NCI-H146 treated with DMSO at 0.1 percent for 48 hours (cell line): ENCODE results near the gene CLEC18B.
"Not testable (repeated sequence)": the region's sequence is repeated elsewhere in the genome, so short reads cannot be mapped to it uniquely, and the experiment has no call there.

Experiments used
- DNase-seq: peaks from one replicate; lab custom pipeline; 2025; ENCODE audit not compliant: unreplicated experiment; lab: John Stamatoyannopoulos, UW

The CLEC18B gene

DNA sequence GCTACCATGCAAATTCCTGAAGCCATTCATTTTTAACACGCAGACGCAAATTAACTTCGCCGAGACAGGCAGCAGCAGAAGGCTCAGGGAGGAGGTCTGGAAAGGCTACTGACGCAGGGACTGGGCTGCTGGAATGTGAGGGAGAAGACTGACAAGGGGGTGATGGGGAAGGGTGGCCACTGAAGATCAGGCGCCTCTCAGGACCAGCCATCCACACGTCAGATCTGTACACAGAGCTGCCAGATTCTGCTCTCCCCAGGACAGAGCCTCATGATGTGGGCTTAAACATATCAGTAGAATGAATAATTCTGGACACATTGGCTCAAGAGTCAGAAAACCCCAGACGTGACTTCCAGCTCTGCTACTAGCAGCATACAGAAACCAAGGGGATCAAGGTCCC, 25.6 kb upstream of the CLEC18B start:
- no peak for DNase-seq

DNA sequence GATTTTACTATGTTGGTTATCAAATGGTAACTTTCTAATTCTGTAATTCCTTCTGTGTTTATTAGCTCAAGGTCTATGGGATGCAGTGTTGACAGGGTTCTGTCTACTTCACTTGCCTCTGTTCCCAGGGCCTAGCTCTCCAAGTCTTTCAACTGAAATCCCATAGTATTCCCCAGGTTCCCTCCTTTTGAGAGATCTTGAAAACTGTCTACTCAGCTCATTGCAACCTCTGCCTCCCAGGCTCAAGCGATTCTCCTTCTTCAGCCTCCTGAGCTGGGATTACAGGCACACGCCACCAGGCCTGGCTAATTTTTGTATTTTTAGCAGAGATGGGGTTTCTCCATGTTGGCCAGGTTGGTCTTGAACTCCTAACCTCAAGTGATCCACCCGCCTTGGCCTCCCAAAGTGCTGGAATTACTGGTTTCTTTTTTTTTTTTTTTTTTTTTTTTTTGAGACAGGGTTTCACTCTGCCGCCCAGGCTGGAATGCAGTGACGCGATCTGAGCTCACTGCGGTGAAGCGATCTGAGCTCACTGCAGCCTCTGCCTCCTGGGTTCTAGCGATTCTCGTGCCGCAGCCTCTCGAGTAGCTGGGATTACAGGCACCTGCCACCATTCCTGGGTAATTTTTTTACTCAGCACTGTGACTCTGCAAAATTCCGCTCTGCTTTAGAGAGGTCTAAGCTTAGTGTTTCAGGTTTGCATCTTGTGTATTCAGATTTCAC, 22.5 kb upstream of the CLEC18B start:
- DNase-seq: not testable (repeated sequence)

DNA sequence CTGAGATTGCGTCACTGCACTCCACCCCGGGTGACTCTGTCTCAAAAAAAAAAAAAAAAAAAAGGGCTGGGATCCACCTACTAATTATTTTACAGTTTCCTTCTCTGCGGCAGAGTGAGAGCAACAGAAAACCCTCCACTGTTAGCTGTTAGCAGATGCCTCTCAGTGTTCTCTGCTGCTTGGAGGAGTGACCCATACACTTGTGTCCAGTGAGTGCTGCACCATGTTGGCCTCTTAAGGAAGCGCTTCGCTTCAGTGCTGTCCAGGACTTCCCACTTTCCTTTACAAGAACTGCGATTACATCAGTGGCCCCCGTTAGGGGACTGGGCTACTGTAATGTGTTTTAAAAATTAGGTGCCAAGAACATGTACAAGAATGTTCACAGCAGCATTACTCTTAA, 18.4 kb upstream of the CLEC18B start:
- no peak for DNase-seq

DNA sequence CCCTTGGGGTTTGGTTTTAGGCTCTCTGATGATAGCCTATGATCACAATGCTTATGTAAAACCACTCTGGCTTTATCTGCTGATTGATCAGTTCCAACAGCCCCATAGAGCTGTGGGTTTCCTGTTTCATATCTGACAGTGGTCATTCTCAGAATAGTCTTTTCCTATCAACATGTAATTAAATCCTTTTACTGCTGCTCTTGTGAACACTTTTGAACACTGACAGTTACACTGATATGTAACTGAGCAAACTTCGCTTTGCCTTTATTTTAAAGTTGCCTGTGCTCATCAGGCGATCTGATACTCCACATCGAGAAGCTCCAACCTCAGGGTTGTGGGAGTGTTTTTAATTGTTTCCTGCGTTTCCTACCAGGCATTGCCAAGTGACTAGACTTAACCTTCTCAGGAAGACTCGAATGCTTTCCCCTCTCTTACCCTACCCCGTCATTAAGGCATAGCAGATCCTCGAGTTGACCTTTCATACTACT, 17.3 kb upstream of the CLEC18B start:
- DNase-seq: no peak

DNA sequence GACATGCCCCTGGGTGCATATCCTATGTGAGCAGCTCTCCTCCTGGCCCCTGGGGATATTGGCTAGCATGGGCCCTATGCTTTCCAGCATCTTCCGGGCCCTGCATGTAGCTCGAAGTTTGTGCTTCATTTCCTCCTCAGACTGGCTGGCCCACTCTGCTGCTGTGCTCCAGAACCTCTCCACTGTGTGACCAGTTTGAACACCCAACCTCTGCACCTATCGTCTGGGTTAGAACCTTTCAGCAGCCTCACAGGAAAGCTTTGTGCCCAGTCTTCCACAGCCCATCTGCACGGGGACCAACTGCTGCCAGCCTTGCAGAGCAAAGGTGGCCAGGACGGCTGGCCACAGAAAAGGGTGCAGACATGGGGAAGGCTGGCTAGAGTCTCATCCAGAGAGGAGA, 10.2 kb upstream of the CLEC18B start:
- no peak for DNase-seq

DNA sequence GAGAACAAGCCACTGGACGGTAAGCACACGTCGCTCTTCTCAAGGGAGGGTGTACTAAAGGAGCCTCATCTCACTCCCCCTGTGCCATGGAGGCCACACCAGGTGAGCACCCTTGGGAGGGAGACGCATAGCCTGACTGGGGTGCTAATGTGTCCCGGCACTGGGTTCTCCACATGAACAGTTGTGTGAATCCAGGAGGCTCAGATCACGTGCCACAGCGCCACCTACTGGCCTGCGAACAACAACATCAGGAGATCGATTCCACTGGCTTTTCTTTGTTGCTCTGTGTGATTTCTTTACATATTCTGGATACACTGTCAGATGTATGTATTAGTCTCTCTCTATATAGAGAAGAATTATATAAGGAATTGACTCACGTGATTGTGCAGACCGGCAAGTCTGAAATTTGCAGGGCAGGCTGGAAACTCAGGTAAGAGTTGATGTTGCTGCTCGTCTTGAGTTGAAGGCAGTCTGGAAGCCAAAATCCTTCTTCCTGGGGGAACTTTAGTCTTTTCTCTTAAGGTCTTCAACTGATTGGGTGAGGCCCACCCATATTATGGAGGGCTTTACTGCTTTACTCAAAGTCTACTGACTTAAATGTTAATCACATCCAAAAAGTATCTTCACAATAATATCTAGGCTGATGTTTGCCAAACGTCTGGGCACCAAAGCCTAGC, 8.9 kb upstream of the CLEC18B start:
- DNase-seq: not testable (repeated sequence)

DNA sequence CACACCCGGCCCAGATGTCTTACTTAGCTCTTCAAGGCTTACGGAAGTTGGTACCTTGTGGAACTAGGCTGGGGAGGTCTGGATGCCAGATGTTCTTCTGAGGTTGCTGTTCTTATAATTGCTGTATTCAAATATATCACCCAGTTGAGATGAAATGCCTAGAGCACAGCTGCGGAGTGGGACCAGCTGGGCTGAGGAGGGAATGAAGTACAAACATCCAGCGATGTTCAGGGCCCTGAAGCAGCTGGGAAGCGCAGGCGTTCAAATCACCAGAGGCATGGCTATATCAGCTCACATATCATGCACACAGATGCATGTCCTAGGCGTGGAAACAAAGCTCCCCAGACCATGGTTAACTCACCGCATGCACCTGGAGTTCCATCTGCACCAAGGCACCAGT, 7.2 kb upstream of the CLEC18B start:
- DNase-seq: not testable (repeated sequence)

DNA sequence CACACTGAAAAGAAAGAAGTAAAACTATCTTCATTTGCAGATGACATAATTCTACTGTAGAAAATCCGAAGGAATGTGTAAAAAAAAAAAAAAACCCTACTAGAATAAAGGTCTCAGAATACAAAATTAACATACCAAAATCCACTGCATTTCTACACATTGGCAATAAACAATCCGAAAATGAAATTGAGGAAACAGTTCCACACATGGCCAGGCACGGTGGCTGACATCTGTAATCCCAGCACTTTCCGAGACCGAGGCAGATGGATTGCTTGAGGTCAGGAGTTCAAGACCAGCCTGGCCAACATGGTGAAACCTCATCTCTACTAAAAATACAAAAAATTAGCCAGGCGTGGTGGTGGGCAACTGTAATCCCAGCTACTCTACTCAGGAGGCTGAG, 4.5 kb upstream of the CLEC18B start:
- DNase-seq: not testable (repeated sequence)

DNA sequence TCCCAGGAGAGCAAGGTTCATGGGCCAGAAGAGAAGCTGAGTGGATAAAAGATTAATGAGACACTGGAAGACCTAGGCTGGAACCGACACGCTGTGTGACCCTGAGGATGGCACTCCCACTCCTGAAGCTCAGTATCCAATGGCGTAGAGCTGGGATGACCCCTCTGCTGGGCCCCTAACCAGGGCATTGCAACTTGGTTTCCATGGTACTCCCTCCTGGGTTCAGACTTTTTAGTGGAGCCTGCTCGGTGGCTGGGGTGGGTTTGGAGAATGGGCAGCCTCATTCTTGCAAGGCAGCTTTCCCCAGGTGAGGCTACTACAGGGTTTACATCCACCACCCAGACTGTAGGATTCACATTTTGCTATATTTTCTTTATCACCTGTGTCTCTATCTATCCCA, 2.4 kb upstream of the CLEC18B start:
- not testable (repeated sequence) for DNase-seq

DNA sequence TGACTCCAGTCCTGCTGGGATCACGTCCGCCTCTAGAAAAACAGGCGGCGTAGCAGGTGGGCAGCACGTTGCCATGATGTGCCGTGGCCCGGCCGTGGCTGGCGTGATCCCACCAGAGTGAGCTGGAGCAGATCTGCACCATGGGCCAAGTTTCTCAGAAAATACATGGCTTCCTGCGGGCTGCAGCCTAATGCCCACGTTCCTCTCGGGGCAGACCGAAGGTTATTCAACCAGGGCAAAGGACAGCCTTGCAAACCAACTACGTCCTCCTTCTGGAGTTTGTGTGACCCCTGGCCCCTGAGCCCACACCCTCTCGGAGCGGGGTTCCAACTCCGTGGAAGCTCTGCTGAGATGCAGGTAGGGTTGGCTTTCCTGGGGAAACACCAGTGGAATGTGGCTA, 808 bp upstream of the CLEC18B start:
- DNase-seq: not testable (repeated sequence)

DNA sequence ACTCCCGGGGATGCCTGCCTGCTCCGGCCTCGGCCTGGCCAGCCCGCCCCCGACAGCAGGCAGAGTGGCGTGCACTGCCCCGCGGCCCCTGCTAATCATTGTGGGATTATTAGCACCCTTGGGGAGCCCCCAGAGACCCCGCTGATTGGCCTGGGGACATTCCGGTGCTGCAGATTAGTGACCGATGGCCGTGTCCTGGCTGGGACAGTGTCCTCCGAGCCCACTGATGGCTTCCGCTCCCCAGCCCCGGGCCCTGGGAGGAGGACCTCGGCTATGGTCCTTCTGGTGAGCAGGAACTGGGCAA, 156 bp upstream of the CLEC18B start:
- not testable (repeated sequence) for DNase-seq

DNA sequence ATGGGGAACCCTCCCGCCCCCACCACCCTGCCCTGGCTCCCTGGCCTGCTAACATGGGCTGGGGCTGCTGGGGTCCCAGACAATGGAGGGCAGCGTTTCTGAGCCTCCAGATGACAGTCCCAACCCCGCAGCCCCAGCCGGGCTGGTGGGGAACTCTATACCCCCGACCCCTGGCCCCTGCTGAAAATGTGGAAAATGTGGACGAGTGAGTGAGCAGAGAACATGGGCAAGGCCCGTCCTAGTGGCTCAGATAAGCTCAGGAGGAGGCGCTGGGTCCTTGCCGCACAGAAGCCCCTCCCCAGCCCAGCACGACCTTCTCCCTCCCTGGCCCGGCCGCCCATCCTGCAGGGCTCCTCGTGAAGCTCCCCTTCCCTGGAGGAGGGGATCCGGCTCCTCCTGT, 1.5 kb downstream of the CLEC18B start:
- not testable (repeated sequence) for DNase-seq

DNA sequence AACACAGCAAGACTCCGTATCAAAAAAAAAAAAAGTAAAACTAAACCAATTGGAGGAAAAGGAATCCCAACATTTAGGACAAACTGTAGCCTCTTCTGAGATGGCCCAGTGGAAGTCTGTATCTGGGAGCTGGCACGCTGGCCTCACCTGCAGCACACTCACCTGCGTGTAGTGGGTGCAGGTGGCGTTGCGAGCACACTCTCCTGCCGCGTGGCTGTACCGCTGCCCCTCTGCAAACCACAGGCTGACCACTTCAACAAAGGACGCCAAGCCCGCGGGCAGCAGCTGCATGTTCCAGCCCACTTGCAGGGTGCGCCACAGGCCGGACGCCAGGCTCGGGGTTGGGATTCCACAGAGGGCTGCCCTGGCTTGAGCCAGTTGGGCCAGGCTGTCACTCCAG, 3.4 kb downstream of the CLEC18B start:
- DNase-seq: not testable (repeated sequence)

DNA sequence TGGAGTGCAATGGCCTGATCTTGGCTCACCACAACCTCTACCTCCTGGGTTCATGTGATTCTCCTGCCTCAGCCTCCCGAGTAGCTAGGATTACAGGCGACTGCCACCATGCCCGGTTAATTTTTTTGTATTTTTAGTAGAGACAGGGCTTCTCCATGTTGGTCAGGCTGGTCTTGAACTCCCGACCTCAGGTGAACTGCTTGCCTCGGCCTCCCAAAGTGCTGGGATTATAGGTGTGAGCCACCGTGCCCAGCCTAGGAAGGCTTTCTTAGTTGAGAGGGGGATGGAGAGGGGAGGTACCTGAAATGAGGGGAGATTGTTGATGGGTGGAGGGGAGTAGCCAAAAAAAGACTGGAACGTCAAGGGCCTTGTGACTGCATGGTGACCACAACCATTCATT, 7.4 kb downstream of the CLEC18B start:
- DNase-seq: not testable (repeated sequence)

DNA sequence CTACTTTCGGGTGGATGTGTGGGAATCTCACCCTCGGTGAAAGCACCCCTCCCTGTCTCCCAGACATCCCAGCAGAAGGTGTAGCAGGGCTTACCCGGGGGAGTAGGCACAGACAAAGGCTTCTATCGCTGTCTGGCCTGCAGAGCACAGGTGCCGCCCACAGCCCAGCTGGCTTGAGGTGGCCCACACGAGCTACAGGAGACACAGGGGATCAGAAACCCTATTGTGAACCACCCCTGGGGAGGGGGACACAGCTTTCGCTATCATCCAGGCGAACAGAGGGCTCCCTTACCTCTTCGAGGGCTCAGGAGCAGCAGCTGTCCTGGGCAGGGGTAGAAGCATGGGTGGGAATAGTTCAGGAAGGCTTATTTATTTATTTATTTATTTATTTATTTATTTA, 7.8 kb downstream of the CLEC18B start:
- not testable (repeated sequence) for DNase-seq

DNA sequence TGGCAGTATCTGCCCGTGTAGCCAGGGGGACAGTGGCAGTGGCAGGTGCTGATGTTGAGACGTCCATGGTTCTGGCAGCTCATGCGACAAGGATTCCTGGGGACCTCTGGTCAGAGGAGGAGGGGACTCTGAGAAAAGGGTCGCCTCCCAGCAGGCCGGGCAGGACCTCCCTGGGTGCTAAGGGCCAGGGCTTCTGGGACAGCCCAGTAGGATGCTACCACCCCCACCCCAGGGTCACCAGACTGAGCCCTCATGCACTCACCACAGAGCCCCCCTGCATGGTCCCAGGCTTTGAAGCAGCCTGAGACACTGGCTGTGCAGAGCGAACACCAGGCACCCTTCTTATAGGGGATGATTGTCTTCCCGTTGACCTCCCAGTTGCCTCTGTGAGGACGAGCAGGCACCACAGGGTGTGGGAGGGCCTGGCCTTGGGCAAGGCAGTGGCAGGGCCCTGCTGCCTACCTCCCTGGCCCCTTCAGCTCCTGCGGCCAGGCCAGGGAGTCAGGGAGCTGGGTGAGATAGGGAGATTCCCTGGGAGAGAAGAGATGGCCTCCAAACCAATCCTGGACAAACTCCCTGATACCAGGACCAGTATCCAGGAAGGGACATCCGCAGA, 8.4 kb downstream of the CLEC18B start:
- DNase-seq: not testable (repeated sequence)

DNA sequence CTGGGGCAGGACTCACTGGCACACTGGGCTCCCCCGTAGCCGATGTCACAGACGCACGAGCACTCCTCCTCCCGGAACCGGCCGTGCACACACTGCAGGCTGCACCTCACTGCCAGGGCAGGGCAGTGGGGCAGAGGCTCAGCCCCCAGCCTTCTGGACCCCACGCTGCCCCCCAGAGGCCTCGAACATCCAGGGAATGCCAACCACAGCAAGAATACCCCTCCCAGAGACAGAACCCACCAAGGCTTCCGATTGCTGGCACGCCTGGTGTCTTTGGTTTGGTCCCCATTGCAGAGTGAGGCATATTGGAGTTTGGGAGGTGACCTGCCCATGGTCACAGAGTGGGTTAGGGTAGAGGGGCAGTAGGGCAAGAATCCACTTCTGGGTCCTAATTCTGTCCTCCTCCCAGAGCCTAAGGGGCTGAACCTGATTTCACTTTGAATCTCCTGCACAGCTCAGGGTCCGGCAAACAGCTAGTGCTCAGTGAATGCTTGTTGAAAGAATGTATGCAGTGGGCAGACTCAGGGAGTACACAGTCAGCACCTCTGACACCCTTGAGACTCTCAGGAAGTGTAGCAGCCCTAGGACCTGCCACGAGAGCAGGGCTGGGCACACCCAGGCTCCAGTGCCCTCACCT, 9.0 kb downstream of the CLEC18B start:
- not testable (repeated sequence) for DNase-seq

DNA sequence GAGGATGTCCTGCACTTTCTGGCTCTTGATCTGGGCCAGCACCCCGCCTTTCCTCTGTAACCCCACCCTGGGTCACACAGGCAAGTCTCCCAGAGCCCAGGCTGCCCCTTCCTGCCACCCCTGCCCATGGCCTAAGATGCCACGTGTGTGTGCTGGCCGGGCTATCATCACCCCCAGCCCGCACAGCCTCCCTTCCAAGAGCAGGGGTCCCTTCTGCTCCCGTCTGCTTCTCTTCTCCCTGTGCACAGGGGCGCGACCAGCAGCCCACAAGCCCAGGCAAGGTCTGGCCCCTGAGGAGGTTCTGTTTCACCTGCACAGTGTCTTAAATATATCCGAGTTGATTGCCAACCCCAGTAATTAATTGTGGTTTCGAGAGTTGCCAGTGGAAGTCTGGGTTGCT, 10.3 kb downstream of the CLEC18B start:
- not testable (repeated sequence) for DNase-seq

DNA sequence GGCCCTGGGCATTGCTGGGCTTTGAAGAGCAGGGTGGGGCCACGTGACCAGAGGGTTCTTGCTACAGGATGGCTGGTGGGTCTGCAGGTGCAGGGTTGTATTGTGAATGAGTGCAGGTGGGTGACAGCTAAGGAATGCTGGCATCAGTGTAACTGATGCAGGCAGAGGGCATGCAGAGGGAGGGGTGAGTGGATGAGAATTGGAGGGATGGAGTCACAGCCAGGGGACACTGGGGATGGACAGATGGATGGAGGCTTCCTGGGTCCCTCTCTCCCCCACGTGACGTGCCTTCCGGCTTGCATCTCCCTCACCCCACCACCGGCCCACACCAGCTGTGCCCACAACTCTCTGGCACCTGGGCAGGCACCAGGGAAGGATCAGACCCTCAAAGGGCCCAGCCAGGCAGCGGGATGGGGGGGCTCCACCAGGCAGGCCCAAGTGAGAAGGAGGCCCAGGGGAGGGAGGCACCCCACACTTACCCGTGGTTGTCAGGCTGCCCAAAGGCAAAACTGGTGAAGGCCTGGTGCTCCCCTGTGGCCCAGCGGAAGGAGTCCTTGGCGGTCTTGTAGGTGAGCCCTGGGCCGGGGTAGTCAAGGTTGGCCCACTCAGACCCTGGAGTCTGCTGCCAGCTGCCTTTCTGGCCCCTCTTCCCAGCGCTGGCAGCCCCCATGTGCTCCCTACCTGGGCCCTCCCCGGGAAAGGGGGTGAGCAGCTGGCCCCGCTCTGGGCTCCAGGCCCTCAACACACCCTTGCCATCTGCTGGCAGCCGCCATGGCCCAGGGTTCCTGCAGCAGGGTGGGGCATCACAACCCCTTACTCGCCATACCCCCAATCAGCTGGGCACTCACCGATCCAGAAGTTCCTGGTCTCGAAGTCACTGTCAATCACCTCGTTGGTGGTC, 11.0 kb downstream of the CLEC18B start:
- not testable (repeated sequence) for DNase-seq

DNA sequence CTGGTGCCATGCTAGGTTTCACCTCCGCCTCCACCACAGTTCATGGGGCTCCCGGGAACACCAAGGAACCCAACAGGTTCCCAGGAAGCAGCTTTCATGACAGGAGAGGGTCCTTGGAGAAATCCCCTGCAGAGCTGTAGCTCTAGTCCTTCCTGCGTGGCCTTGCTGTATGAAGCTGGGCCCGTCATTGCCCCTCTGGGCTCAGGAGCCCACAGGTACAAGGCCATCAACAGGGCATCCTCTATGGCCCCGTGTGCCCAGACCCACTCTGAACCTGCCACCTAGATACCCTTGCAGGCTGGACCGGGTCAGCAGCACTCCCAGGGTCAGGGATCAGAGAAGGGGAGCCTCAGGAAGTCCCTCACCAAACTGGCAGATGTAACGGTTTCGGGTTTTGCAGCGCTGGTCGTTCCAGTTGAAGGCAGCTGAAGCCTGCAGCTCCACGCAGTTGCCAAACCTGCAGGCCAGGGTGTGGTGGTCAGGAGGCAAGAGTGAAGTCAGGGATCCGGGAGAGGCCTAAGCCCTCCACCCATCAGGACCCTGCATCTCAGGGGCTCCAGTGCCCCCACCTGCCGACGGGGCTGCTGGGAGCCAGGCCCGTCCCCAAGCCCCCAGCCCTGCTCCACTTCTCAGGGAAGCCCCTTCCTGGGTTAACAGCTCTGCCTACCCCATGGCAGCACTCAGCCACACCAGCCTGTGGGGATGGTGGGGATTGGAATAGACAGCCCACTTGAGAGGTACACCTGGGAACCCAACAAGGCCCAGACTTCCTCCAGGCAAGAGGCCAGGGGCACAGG, 11.9 kb downstream of the CLEC18B start:
- DNase-seq: not testable (repeated sequence)
